GM12872 (cell line): ENCODE measurements around the gene ZNF428.

Experiments used
- TF ChIP-seq, protein P1 (sequence below): IDR thresholded peaks from 3 replicates; pipeline ENCODE4 v1.5.1; 2011; ENCODE audit warnings: low read depth, mild to moderate bottlenecking, low read length, moderate library complexity; ENCODE audit not compliant: insufficient read depth

The ZNF428 gene

DNA sequence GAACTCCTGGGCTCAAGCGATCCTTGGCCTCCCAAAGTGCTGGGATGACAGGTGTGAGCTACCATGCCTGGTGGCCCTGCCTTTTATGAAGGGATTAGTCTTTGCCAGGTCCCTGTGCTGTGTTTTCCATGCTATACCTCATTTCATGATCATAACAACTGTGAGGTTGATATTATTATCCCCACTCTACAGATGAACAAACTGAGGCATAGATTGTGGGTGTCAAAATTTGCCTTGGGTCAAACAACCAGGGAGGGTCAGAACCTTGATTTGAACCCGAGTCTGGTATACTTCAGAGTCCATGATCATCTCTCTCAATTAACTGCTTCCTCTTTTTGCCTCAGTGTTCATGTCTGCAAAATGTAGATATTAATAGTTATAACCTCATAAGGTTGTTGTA, 36.9 kb downstream of the ZNF428 start:
- TF ChIP-seq, protein P1, sequence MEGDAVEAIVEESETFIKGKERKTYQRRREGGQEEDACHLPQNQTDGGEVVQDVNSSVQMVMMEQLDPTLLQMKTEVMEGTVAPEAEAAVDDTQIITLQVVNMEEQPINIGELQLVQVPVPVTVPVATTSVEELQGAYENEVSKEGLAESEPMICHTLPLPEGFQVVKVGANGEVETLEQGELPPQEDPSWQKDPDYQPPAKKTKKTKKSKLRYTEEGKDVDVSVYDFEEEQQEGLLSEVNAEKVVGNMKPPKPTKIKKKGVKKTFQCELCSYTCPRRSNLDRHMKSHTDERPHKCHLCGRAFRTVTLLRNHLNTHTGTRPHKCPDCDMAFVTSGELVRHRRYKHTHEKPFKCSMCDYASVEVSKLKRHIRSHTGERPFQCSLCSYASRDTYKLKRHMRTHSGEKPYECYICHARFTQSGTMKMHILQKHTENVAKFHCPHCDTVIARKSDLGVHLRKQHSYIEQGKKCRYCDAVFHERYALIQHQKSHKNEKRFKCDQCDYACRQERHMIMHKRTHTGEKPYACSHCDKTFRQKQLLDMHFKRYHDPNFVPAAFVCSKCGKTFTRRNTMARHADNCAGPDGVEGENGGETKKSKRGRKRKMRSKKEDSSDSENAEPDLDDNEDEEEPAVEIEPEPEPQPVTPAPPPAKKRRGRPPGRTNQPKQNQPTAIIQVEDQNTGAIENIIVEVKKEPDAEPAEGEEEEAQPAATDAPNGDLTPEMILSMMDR = no peak

DNA sequence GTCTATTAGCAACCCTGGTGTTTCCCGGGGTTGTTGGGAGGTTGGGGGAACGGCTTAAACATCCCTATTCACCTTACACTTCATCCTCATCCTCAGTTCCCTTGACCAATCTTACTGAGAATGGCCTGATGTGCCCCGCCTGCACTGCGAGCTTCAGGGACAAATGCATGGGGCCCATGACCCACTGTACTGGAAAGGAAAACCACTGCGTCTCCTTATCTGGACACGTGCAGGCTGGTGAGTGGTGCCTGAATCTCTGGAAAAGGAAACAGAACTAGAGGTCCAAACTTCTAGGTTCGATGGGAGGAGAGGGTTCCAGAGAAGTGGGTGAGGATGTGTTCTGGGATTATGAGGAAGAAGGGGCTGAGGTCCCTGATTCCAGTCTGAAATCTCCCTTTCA, 38.0 kb downstream of the ZNF428 start:
- TF ChIP-seq, protein P1 = no peak

DNA sequence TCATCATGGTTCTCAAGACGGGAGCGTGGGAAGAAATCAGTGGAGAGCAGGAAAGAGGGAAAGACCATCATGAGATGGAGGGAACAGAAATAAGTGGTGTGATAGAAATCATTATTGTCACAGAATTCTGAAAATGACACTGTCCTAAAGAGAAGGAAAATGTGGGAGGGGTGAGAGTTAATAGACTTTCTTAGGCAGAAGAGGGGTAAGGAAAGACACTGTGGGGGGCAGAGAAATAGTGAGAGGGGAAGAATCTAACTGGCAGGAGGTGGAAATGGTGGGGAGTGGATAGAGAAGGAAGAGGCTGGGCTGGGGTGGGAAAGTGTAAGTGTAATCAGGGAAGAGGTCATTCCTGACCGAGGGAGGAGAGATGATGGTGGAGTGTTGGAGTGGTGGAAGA, 40.6 kb downstream of the ZNF428 start:
- TF ChIP-seq, protein P1 = no peak

DNA sequence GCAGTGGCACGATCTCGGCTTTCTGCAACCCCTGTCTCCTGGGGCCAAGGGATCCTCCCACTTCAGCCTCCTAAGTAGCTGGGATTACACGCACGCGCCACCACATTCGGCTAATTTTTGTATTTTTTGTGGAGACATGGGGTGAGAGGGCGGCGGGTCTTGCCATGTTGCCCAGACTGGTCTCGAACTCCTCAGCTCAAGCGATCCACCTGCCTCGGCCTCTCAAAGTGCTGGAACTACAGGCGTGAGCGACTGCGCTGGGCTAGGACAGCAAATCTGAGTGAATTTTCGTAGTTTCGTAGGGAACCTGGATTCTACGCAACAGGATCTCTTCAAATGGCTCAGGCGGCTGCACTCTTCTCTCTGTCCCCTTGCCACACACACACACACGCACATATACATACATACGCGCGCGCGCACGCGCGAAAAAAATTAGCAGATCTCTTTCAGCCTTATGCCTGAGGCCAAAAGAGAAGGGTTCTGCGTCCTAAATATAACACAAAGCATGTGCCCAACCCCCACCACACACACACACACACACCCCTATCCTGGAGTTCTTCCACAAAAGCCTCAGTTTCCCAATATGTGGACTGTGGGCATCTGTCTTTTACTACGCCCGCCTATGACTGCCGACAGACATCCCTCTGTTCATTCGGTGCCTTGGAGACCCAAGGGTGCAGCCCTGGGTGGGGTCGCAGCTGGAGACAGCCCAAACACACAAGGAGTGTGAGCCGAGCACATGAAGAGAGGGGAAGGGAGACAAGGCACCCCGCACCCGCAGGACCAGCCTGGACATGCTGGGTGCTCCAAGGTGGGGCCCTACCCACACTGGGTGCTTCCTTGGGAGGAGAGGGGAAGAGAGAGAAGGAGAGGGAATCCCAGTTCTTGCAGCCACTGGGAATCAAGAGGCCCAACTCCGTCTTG, 43.2 kb downstream of the ZNF428 start:
- TF ChIP-seq, protein P1 = no peak

DNA sequence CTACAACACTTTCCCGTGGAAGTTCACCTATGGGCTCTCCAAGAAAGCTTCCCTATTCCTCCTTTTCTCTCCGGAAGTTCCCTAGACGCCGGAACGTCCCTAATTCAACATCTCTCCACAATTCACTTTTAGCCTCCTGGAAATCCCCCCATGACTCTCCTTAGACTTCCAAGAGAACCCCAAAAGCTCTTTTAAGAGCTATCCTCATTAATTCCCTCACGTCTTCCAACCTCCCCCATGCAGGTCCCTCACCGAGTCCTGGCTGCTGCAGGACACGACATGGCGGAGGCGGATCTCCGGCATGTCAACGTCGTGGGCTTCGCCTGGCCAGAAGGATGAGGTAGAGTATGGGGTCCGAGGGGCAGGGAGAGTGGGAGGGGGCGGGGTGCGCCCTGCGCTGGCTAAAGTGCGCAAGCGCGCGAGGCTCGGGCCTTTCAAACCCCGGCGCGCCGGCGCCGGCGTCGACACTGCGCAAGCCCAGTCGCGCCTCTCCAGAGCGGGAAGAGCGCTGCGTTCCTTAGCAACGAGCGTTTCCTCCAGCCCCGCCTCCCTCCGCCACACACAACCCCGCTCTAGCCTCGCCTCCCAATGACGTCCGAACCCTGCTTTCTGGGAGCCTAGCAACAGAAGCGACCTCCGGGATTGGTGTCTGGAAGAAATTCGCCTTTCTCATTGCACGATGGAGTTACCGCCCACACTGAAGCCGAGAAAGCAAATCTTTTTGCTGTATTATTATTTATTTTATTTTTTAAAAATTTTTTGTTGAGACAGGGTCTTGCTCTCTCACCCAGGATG, 44.1 kb downstream of the ZNF428 start, which contains the start of the genes PINLYP and XRCC1:
TSS of gene PINLYP (plus strand) at position 646 of the 795 bp plus-strand sequence. CDS start 1,391 bp downstream, outside the sequence.
TSS of gene XRCC1 (minus strand) at position 372 of the 795 bp plus-strand sequence. CDS start at position 303, 69 bp downstream.
- TF ChIP-seq, protein P1 = no peak

DNA sequence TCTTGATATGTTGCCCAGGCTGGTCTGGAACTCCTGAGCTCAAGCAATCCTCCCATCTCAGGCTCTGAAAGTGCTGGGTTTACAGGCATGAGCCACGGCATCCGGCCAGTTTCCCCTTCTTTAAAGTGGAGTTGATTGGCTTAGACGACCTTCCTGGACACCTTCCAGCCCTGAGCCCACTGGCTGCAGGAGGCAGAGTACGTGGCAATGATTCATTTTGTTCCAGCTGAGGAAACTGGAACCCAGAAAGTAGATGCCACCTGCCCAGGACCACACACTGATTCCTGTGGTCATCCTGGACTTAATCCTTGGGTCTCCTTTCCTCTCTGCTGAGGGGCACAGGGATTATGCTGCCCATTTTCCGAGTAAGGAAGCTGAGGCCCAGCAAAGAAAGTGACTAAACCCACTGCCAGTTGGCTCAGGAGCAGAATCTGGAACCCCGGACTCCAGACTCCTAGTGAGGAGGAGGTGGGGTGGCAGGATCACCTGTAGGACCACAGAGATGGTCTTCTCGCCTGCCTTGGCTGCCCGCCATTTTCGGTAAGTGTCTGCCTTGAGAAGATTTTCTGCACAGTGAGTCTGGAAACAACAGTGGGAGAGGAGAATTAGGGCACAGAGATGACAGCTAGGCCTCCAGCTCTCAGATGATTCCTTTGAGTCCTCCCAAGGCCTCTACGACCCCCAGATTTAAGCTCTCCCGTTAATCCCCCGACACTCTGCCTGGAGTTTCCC, 44.8 kb downstream of the ZNF428 start:
- TF ChIP-seq, protein P1 = no peak
